ENCODE results near the gene HDDC3.
"Not testable (repeated sequence)": the region's sequence is repeated elsewhere in the genome, so short reads cannot be mapped to it uniquely, and the experiment has no call there.

The HDDC3 gene

DNA sequence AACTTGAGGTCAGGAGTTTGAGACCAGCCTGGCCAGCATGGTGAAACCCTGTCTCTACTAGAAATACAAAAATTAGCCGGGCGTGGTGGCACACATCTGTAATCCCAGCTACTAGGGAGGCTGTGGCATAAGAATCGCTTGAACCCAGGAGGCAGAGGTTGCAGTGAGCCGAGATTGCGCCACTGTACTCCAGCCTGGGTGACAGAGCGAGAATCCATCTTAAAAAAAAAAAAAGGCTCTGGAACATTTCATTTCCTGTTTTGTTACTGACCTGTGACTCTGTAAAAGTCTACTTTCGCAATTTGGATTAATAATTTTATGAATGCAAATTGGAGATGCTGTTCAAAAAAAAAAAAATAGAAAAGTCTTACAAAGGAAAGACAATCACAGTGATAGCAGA lies 4.2 kb downstream of the HDDC3 start:
- not testable (repeated sequence) for DNase-seq

DNA sequence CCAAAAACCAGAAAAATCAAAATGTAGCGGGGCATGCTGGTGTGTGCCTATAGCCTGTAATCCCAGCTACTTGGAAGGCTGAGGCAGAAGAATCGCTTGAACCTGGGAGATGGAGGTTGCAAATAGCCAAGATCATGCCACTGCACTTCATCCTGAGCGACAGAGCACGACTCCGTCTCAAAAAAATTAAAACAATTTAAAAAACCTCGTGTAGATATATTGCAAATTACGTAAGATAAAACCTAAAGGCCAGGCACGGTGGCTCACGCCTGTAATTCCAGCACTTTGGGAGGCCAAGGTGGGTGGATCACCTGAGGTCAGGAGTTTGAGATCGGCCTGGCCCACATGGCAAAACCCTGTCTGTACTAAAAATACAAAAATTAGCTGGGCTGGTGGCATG lies 5.6 kb downstream of the HDDC3 start:
- DNase-seq: not testable (repeated sequence)

DNA sequence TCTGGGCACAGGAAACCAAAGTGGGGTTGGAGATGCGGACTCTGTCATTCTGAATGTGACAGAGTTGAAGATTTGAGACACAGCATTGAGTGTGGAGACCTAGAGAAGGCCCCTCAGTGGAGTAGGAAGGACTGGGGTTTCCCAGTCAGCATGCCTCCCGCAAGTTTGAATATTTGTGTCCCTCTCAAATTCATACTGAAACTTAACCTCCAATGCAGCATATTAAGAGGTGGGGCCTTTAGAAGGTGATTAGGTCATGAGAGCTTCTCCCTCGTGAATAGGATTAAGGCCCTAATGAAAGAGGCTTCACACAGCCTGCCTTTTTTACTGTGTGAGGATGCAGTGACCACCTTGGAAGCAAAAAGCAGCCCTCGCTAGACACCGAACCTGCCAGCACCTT lies 8.0 kb downstream of the HDDC3 start:
- no peak for DNase-seq

GRCh38 chr15:90922712-90923322 lies 9.5 kb downstream of the HDDC3 start:
- not testable (repeated sequence) for DNase-seq

GRCh38 chr15:90921887-90922286 lies 10.5 kb downstream of the HDDC3 start:
- DNase-seq: no peak

- no peak for DNase-seq
Observed at GRCh38 chr15:90918835-90919234, 13.5 kb downstream of the HDDC3 start.

DNA sequence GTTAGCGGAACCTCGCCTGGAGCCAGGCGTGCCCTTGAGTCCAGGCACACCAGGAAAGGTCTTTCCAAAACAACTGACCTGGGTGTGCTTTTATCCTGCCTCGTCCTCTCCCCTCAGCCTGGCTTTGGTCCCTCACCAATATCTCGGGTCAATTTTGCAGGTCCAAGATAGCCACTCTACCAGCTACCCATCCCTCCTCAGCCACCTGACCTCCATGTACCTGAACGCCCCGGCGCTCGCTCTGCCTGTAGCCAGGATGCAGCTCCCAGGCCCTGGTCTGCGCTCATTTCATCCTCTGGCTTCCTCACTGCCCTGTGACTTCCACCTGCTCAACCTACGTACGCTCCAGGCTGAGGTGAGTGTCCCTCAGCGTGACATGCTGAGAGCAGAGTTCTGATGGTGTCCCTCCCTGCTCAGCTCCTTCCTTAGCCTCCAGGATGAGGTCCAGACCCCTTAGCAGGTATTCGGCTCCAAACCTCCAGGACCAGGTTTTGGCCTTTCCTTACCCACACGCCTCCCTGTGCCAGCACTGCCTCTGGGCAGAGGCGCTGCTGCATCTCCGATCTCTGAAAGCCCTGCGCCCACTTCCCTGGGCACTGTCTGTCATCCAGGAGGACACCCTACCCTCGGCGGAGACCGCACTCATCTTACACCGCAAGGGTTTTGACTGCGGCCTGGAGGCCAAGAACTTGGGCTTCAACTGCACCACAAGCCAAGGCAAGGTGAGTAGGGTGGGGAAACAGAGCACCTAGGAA lies 14.1 kb downstream of the HDDC3 start:
- DNase-seq: no peak

- no peak for DNase-seq
Observed at GRCh38 chr15:90917569-90917968, 14.8 kb downstream of the HDDC3 start.

GRCh38 chr15:90916461-90916860 lies 15.9 kb downstream of the HDDC3 start:
- no peak for DNase-seq

DNA sequence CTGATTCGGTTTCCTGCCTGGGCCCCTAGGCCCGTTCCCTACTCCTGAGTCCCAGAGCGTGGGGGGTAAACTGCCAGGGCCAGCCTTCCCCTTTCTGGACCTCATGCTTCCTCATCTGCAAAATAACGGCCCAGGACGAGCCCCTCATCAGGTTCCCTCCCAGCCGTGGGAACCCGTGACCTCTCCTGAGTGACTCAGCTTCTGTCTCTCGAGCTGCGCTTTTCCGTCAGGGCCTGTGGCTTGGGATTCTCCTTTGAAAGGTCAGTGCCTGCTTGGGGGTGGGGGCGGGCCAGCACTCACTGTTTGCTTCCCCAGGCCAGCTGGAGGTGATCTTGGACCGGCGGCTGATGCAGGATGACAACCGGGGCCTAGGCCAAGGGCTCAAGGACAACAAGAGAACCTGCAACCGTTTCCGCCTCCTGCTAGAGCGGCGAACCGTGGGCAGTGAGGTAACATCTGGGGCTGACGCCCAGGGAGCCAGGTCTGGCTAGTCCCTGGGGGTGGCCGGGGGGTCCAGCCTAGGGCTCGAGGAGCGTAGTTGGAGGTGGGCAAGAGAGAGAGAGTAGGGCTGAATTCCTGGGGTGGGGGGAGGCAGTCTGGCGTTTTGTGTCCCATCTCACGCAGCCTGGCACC lies 16.4 kb downstream of the HDDC3 start:
- DNase-seq: no peak

DNA sequence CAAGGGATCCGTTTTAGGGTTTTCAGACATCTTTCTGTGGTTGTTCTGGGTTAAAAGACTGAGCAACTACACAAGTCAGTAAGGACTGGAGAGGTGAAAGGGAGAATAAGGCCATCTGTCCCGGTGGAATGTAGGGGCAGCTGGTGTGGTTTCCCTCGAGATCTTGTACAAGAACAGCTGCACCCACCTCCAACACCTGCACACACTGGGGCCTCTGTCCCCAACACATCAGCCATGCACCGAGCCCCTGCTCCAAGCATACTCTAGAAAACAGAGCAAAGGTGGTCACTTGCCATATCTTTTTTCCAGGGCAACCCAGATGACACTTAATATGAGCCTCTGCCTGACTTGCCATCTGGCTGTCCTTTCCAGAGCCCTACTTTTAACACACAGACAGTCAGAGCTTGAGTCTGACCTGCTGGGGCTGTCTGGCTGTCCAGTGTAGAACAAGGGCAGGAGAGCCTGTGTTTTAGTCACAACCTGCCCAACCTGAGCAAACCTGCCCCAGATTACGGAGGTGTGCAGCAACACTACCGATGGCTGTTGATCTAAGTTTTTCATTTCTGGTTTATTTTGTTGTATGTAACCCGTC lies 17.0 kb downstream of the HDDC3 start:
- no peak for DNase-seq

- no peak for DNase-seq
Observed at GRCh38 chr15:90914305-90915080, 17.9 kb downstream of the HDDC3 start.

DNA sequence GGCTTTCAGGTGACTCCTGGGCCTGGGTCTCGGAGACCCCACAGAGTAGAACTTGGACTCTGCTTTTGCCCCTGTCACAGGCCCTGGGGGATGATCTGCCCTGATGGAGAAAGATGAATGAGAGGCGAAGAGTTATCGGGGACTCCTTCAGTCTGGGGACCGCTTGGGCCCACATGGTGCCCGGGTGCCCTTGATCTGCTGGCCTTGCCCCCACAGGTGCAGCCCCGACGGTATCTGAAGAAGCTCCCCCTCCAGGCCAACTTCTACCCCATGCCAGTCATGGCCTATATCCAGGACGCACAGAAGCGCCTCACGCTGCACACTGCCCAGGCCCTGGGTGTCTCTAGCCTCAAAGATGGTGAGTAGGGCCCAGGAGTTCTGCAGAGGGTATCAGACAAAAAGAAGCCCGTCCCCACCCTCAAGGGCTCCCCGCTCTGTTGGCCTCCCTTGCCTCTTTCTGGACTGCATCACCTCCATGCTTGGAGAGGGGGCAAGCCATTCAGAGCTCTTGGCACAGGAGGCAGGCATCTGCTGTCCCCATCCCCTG lies 18.9 kb downstream of the HDDC3 start:
- no peak for DNase-seq

- DNase-seq: no peak
Observed at GRCh38 chr15:90912770-90913075, 19.6 kb downstream of the HDDC3 start.

DNA sequence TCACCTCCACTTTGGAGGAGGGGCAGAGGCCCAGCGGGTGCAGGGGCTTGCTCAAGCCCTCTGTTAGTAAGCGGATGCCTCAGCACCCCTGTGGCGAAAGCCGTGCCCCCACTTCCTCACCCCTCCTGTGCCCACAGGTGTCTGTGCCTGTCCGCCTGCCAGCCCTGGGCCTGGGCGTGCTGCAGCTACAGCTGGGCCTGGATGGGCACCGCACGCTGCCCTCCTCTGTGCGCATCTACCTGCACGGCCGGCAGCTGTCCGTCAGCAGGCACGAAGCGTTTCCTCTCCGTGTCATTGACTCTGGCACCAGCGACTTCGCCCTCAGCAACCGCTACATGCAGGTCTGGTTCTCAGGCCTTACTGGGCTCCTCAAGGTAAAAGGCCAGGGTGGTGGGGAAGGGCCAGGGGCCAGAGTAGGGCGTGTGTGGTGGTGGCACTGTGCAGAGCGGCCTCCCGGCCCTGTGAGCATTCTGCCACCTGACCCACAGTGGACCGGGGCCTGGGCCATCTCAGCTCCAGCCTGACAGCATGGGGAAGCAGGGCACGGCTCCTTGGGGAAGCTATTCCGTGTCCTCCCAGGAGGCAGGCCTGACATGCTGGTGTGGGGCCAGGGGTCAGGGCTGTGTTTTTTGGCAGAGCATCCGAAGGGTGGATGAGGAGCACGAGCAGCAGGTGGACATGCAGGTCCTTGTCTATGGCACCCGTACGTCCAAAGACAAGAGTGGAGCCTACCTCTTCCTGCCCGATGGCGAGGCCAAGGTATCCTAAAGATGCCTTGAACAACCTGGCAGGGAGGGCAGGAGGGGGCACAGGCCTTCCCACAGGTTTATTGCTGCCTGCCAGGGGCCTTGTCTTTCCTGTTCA lies 20.2 kb downstream of the HDDC3 start:
- no peak for DNase-seq

- no peak for DNase-seq
Observed at GRCh38 chr15:90911302-90911623, 21.1 kb downstream of the HDDC3 start.

- no peak for DNase-seq
Observed at GRCh38 chr15:90910441-90911301, 21.7 kb downstream of the HDDC3 start.

DNA sequence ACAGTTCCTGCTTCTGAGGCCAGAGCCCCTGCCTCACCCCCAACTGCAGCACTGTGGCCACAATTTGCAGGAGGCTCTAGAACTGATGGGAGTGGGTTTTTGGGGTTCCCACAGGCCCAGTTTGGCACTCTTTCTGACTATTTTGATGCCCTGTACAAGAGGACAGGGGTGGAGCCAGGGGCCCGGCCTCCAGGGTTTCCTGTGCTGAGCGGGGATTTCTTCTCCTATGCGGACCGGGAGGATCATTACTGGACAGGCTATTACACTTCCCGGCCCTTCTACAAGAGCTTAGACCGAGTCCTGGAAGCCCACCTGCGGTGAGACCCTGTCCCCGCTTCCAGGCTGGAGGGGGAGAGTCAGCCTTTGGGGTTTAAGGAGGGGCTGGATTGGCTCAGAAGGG lies 22.4 kb downstream of the HDDC3 start:
- DNase-seq: no peak

DNA sequence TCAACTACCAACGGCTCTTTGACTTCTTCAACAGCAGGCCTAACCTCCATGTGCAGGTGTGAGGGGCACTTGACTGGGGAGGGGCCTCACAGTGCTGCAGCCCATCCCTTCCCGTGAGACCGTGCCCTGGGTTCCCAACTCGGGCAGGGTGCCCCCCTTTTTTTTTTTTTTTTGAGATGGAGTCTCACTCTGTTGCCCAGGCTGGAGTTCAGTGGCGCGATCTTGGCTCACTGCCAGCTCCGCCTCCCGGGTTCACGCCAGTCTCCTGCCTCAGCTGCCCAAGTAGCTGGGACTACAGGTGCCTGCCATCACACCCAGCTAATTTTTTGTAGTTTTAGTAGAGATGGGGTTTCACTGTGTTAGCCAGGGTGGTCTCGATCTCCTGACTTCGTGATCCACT lies 22.9 kb downstream of the HDDC3 start:
- DNase-seq: not testable (repeated sequence)

DNA sequence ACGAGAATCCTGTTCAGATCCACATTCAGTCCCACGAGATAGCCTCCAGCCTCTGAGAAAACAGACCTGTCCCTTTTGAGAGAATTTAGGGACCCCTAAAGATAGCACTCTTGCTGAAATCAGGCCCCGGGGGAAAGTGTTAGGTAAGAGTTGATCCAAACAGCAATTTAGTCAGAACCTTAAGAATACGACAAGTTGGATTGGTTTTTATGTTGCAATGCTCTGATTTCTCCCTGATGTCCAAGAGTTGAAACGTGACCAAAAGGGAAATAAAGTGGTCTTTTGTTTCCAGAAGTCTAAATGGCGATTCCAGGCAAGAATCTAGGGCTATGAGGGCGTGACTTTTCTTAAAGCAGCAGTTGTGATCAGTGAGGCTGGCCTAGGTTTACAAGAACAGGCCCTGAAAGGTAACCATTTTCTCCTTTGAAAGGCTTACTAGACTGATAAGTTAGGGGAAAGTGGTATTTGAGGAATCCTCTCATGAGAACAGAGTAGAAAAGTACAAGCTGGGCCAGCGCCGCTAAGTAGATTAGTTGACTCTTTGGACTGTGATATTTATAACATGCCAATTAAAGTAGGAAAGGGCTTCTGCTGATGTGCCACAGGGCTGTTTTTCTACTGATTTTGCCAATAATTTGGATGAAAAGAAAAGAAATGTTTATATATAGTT lies 24.4 kb downstream of the HDDC3 start:
- DNase-seq: no peak
